ENCODE data around the gene HCRTR1.

Gene HCRTR1

DNA sequence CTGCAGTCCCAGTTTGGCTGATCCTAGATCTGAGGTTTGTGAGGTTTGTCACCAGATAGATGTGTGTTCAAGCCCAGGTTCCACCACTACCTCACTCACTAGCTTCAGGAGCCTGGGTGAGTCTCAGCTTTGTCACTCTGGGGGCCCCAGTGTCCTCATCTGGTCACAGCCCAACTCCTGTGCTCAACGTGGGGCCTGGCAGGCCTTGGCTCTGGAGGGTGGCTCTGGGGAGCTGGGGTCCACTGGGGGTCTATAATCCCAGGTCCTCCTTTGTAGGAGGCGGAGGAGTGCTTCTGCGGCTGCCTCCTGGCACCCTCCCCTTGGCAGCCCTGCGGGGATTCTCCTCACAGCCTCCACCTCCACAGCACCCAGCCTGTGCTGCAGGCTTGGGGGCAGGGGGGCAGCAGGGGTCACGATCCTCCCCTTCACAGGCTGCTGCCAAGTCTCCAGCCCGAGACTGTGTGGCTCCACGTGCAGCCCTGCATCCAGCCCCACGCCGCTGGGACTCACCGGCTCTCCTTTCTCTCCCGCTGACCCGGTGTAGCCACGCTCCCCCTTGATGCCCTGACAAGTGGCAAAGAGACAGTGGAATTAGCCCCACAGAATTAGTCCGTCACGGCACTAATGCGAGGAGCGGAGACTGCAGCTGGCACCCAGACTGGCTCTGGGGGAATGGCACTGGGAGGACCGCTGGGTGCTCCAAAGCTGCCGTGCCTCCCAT, 49.7 kb downstream of the HCRTR1 start:
- no peak for DNase-seq (ENCODE audit: low read depth in 2 of 2)

DNA sequence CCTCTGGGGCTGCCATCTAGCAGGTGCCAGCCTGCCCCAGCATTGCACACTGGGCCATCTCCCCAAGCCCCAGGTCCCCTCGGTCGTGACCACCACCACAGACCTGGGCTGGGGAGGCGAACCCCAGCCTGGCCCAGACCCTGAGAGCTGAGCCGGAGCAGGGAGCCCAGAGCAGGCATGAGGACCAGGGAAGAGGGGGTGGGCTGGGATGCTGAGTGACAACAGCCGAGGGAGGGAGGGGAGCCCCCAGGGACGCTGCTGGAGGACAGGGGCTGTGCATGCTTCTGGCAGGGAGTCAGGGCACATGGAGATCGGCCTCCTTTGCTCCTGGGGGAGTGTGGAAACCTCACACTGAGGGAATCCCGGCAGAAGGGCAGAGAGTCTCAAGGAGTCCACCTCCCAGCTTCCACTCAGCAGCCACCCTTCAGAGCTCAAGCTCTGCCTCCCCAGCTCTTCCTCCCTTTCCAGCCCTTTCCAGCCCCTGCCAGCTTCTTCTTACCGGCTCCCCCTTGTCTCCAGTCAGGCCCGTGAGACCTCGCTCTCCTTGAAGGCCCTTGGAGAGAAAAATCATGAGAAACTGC, 50.9 kb downstream of the HCRTR1 start:
- no peak for DNase-seq (ENCODE audit: low read depth in 2 of 2)

DNA sequence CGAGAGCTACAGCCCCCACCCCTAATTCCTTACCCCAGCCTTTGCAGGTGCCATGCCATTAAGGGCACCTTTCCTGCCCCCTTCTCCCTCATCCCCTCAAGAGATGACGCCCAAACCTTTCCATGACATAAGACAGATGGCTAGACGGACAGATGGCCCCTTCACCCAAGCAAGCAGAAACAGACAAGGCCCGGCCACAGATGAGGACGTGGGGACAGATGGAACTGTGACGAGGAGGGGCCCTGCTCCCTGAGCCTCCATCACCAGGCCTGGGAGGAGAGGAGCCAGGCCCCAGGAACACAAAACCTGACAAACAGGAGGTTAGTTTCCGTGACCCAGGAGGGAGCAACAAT, 51.9 kb downstream of the HCRTR1 start:
- DNase-seq (ENCODE audit: low read depth in 2 of 2) = no peak

DNA sequence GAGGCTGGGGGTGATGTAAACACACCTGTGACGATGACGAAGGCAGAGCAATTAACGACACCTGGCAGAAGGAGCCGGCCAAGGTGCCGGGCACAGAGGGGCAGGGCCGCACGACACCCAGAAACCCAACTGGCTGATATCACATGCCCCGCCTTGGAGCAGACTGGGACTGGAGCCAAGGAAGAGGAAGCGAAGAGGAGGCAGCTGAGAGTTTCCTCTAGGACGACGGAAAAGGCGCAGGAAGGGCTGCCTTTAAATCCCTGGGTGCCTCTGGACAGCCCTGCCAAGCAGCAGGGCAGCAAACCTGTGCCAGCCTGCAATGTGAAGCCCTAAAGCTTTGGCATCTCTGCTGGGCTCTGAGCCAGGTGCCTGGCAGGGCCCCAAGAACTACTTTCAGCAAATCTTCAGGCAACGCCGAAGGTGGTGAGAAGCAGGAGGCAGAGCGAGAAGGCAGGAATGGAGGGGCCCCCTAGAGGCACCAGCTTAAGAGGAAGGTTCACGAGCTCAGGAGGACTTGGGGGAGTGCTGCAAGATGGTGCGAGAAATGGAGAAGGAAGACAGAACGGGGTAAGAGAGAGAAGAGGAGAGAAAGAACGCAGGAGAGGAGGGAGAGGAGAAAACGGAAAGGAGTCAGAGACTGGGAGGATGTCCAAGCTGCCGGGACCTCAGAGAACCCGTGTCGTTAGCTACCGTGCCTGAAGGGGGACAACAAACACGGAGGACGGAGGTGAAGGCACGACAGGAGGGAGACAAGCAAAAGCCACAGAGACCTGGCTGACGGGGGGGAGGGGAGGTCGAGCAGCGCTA, 52.5 kb downstream of the HCRTR1 start:
- no peak for DNase-seq (ENCODE audit: low read depth in 2 of 2)

DNA sequence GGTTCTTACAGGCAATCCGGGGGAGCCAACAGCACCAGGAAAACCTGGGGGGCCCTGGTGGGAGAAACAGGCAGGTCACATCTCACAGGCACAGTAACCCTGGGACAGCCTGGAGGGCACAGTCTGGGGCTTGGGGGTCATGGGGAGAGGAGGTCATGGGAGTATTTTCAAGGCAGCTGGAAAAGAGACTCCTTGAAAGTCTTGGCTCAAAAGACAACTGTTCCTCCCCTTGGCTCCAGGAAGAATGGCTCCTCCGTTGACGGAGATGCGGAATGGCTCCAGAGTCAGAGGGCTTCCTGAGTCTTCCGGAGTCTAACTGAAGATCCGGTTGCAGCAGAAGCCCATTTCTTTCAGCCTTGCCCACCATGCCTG, 53.1 kb downstream of the HCRTR1 start:
- no peak for DNase-seq (ENCODE audit: low read depth in 2 of 2)

DNA sequence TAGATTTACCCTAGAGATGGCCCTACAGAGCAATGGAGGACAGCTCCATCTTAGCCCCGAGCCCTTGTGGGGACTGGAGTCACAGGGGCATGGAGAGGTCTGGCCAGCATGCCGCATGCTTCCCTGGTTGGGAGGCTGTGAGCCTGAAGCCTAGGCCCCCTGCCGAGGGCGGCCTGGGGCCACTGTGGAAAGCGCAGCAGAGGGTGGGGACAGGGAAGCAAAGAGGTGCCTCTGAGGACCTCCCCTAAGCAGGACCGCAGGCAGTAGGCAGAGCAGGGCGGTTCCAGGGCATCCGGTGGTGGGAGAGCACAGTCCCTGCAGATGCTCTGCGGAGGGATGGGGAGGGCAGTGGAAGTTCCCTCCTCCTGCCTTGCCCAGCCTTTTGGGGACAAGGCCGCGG, 53.7 kb downstream of the HCRTR1 start:
- no peak for DNase-seq (ENCODE audit: low read depth in 2 of 2)

DNA sequence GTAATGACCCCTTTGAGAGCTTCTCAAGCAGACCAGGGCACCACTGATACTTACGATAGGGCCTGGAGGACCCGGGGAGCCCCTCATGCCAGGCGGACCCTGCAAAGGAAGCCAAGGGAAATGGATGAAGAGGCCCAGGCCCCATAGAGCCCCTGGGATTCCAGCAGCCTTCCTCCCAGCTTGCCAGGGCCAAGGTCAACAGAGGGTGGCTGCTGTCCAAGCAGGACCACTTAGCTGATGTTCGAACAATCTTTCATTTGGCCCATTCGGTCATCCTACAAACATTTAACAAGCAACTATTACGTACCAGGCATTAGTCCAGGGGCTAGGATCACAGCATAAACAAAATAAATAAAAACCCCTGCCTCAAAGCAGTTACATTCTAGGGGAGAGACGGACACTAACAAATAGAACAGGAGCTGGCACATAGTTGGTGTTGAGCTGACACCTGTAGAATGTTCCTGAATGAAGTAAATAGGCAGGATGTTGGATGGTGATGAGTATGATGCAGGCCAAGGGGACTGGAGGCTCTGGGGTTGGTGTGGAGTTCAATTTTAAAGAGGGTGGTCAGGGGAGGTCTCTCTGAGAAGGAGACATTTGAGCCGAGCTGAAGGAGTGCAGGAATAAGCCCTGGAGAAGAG, 54.2 kb downstream of the HCRTR1 start:
- no peak for DNase-seq (ENCODE audit: low read depth in 2 of 2)

DNA sequence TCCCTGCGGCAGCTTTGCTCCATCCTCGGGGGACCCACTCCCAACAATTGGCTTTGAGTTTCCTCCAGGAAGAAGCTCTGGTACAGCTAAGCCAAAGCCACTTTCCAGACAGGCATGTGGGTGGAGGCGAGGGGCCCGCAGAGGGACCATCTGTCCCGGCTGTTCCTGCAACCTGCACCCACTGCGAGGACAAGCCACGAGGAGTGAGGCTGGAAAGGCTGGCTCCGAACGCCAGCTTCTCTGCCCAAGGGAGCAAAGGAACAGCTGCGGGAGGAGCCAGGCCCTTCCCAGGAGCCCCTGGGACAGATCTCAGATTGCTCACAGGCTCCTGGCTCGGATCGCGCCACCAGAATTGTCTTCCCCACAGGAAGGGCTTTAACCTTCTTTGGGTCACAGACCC, 55.5 kb downstream of the HCRTR1 start:
- DNase-seq (ENCODE audit: low read depth in 2 of 2) = no peak

DNA sequence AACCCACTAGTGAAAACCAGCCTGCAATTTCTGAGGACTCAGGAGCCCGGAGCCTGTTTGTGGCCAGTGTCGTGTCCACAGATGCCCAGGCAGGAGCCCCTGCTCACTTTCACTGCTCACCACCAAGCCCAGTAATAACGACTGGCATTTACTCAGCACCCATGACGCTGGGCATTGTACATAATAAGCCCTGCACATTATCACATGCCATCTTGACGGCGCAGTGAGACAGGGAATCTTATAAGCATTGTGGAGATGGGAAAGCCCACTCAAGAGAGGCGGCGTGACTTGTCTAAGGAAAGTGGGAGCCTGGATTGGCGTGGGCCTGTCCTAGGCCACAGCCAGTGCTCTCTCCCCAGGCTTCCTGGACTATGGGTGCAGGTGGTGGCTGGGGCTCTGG, 55.9 kb downstream of the HCRTR1 start:
- no peak for DNase-seq (ENCODE audit: low read depth in 2 of 2)

DNA sequence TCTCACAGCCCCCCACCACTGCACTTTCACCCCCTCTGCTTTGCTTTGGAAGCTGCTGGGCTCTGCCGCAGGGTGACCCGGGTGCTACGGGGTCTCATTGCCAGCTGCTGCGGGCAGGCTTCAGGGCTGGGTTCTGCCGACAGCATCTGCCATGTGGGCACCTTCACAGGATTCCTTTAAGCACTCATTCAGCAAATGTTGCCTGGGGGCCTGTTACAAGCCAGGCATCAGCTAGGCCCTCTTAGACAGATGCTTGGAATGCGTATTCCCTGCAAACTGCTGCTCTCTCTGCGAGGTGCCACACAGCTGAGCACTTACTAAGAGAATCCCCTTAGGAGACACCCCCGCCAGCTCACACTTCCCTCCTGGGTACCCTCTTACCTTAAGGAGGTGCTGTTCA, 57.1 kb downstream of the HCRTR1 start:
- DNase-seq (ENCODE audit: low read depth in 2 of 2) = no peak

DNA sequence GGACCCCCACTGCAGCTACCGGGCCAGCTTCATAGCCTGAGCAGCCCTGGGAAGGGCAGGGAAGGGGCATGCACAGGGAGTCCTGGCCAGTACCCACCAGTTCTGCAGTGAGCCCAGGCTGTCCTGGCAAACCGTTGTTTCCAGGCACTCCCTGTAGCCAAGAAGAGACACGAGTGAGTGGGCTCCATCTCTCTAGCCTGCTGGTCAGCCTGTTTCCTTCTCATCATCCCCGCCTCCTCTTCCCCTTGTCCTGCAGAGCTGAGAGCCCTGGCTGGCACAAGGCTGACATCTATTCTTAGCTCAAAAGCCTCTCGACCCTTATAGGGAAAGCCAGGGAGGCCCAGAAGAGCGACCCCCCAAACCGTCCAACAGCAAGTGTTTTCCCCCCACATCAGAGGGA, 57.7 kb downstream of the HCRTR1 start:
- no peak for DNase-seq (ENCODE audit: low read depth in 2 of 2)

DNA sequence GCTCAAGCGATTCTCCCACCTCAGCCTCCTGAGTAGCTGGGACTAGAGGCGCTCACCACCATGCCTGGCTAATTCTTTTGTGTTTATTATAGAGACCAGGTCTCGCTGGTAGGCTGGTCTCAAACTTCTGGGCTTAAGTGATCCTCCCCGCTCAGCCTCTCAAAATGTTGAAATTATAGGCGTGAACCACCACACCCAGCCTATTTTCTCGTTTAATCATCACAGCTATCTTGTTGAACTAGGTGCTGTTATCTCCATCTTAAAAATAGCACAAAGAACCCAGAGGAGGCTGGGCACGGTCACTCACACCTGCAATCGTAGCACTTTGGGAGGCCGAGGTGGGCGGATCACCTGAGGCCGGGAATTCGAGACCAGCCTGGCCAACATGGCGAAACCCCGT, 58.3 kb downstream of the HCRTR1 start:
- no peak for DNase-seq (ENCODE audit: low read depth in 2 of 2)

Data from stimulated activated CD4-positive, alpha-beta T cell treated with anti-CD3 and anti-CD28 coated beads, Interleukin-1b, Interleukin-23, amount 100 ng/mL, for 4 hours (primary cell).